PC-3 (cell line): ENCODE measurements around the gene ZNF14. TPM values are rescaled to one million over a fixed set of nuclear protein-coding genes. Genes with fewer than 3 reads are reported as not detected.
"Not testable (repeated sequence)": the region's sequence is repeated elsewhere in the genome, so short reads cannot be mapped to it uniquely, and the experiment has no call there.

Experiments used
- ATAC-seq: fragments of 200-7000 bp; cut with Tn5 transposase; 2 replicates; pipeline ENCODE4 v1.9.1; 2020; ENCODE audit warnings: mild to moderate bottlenecking, moderate library complexity
- BruUV-seq: library from RNA; stranded (reverse); fragments of 400-500 nt; replicated peaks from 2 replicates; lab custom pipeline; 2021; lab: Mats Ljungman, UMichigan
- CTCF ChIA-PET: fragments of 300-600 bp; sonication (Branson Sonifier 250); formaldehyde crosslinking; loops from one replicate; lab custom pipeline; 2022; ENCODE audit warnings: antibody characterized with exemption; lab: Charles Lee
- POLR2A ChIA-PET: fragments of 300-600 bp; sonication (Branson Sonifier 250); formaldehyde crosslinking; loops from one replicate; lab custom pipeline; 2022; ENCODE audit warnings: antibody characterized with exemption; ENCODE audit not compliant: unreplicated experiment; lab: Charles Lee
- DNase-seq: peaks from one replicate; pipeline ENCODE4 v3.0.0-alpha.2; 2015
- H2AFZ ChIP-seq: fragments of 300-600 bp; sonication (generic); 2 replicates; pipeline ENCODE4 v1.6.0; 2016; ENCODE audit warnings: antibody characterized with exemption, low read length
- H3F3A ChIP-seq: fragments of 300-600 bp; sonication (generic); one replicate; pipeline ENCODE4 v1.6.0; 2017; ENCODE audit warnings: antibody characterized with exemption, low read length, control low read depth, mild to moderate bottlenecking; ENCODE audit not compliant: unreplicated experiment
- H3K27ac ChIP-seq: fragments of 300-600 bp; sonication (generic); 2 replicates; pipeline ENCODE4 v1.5.1; 2016; ENCODE audit warnings: mild to moderate bottlenecking, low read length
- H3K27me3 ChIP-seq: fragments of 300-600 bp; sonication (generic); 2 replicates; pipeline ENCODE4 v1.6.1; 2016; ENCODE audit warnings: low read length, mixed read lengths
- H3K36me3 ChIP-seq: fragments of 300-600 bp; sonication (generic); 2 replicates; pipeline ENCODE4 v1.6.1; 2016; ENCODE audit warnings: low read depth, mixed run types, low read length, mixed read lengths
- H3K4me1 ChIP-seq: fragments of 300-600 bp; sonication (generic); 2 replicates; pipeline ENCODE4 v1.5.1; 2016; ENCODE audit warnings: low read length; ENCODE audit not compliant: insufficient read depth
- H3K4me2 ChIP-seq: fragments of 300-600 bp; sonication (generic); 2 replicates; pipeline ENCODE4 v1.6.0; 2016; ENCODE audit warnings: low read length
- H3K4me3 ChIP-seq: fragments of 300-600 bp; sonication (generic); 2 replicates; pipeline ENCODE4 v1.5.1; 2016; ENCODE audit warnings: mild to moderate bottlenecking, low read length, mixed read lengths
- H3K79me2 ChIP-seq: fragments of 300-600 bp; sonication (generic); 2 replicates; pipeline ENCODE4 v1.6.1; 2017; ENCODE audit warnings: low read length, mixed read lengths
- H3K9ac ChIP-seq: fragments of 300-600 bp; sonication (generic); 2 replicates; pipeline ENCODE4 v1.6.0; 2016; ENCODE audit warnings: mild to moderate bottlenecking, low read length
- H3K9me2 ChIP-seq: fragments of 300-600 bp; sonication (generic); replicated peaks from 2 replicates; pipeline ENCODE4 v1.6.1; 2016; ENCODE audit warnings: mixed run types, low read length, mixed read lengths
- H3K9me3 ChIP-seq: fragments of 300-600 bp; sonication (generic); 2 replicates; pipeline ENCODE4 v1.6.1; 2016; ENCODE audit warnings: low read length, mixed read lengths
- H4K20me1 ChIP-seq: fragments of 300-600 bp; sonication (generic); 2 replicates; pipeline ENCODE4 v1.6.1; 2016; ENCODE audit warnings: low read length, mixed read lengths
- EZH2 ChIP-seq: fragments of 300-600 bp; sonication (generic); IDR thresholded peaks from one replicate; pipeline ENCODE4 v1.6.1; 2017; ENCODE audit warnings: antibody characterized with exemption, mild to moderate bottlenecking, low read length; ENCODE audit not compliant: unreplicated experiment
- EZH2phosphoT487 ChIP-seq: fragments of 300-600 bp; sonication (generic); IDR thresholded peaks from 2 replicates; pipeline ENCODE4 v1.6.1; 2018; ENCODE audit warnings: mild to moderate bottlenecking, antibody characterized with exemption, low read length, borderline replicate concordance
- intact Hi-C: fragments of 100-400 bp; cut with micrococcal nuclease; formaldehyde crosslinking; loops from 2 replicates; pipeline ENCODE4 v1.9.0; 2023
- total RNA-seq: library from RNA; depleted of rRNA; stranded (reverse); fragments of >200 nt; gene quantifications from 2 replicates; pipeline ENCODE4 v1.2.3, GENCODE V29; 2014
- TF ChIP-seq, protein P1 (sequence below): fragments of 300-600 bp; sonication (generic); conservative IDR thresholded peaks from 2 replicates; pipeline ENCODE4 v1.5.1; 2017; ENCODE audit warnings: antibody characterized with exemption, low read depth, mild to moderate bottlenecking, low read length

The ZNF14 gene
- total RNA-seq, 1 experiment from 2014 or later, result 3.0 TPM

DNA sequence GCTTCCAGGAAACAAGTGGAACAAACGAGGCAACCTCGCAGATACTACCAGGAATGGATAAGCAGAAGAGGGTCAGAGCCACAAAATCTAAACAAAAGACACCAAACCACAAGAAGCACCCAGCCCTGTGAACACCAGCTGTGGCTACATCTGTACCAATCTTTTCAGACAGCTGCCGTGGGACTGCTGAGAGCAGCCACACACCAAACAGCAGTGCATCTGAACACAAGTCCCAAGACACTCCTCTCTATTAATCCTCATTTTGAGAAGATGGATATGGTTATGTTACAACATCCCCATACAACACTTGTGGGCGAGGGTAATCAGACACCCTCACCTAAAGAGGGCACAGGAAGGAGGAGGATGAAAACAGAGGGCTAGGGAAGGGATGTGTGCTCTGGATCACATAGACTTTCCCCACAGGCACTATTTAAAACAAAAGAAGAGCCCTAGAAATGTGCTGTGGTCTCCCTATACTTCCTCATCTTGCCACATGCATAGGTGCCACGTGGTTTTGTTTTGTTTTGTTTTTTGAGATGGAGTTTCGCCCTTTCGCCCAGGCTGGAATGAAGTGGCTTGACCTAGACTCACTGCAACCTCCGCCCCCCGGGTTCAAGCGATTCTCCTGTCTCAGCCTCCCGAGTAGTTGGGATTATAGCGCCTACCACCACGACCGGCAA is 41.6 kb upstream of the ZNF14 start:
- Histone ChIP-seq H3K9me3 (peaks cover 22% of the 10 kb centered on the region), H3K9me2 (no peaks in the 10 kb centered on the region), H3K4me1 (peaks cover 13% of the 10 kb centered on the region), H3K27ac (no peak overlapping the region), H3K79me2 (peaks cover 25% of the 10 kb centered on the region), H3K27me3 (no peaks in the 10 kb centered on the region), H2AFZ (no peak overlapping the region), H3K9ac (no peak overlapping the region), H4K20me1 (no peaks in the 10 kb centered on the region), H3F3A (no peaks in the 10 kb centered on the region), H3K4me2 (no peak overlapping the region), H3K36me3 (peaks cover 21% of the 10 kb centered on the region), H3K4me3 (no peak overlapping the region)
- POLR2A ChIA-PET, result no interaction called here
- DNase-seq (no peak), ATAC-seq (no peak)
- TF ChIP-seq EZH2, result no peak
- TF ChIP-seq EZH2phosphoT487, result no peak
- TF ChIP-seq, protein P1, sequence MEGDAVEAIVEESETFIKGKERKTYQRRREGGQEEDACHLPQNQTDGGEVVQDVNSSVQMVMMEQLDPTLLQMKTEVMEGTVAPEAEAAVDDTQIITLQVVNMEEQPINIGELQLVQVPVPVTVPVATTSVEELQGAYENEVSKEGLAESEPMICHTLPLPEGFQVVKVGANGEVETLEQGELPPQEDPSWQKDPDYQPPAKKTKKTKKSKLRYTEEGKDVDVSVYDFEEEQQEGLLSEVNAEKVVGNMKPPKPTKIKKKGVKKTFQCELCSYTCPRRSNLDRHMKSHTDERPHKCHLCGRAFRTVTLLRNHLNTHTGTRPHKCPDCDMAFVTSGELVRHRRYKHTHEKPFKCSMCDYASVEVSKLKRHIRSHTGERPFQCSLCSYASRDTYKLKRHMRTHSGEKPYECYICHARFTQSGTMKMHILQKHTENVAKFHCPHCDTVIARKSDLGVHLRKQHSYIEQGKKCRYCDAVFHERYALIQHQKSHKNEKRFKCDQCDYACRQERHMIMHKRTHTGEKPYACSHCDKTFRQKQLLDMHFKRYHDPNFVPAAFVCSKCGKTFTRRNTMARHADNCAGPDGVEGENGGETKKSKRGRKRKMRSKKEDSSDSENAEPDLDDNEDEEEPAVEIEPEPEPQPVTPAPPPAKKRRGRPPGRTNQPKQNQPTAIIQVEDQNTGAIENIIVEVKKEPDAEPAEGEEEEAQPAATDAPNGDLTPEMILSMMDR, result no peak
- intact Hi-C loops, result no loop called here
- CTCF ChIA-PET, result no interaction called here
- BruUV-seq, result no TSS peak

DNA sequence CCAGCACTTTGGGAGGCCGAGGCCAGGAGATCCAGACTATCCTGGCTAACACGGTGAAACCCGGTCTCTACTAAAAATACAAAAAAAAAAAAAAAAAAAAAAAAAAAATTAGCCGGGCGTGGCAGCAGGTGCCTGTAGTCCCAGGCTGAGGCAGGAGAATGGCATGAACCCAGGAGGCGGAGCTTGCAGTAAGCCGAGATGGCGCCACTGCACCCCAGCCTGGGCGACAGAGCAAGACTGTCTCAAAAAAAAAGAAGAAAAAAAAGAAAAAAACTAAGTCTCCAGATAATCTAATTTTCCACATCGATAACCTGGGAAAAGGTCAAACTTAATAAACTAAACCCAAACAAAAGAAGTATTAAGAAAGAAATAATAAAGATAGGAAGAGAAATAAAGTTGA is 39.1 kb upstream of the ZNF14 start:
- H3K9me3 ChIP-seq, BruUV-seq, H3K27ac ChIP-seq, DNase-seq, H4K20me1 ChIP-seq, H3K4me1 ChIP-seq, ATAC-seq, H3K79me2 ChIP-seq, H3K36me3 ChIP-seq, H3F3A ChIP-seq, H3K4me2 ChIP-seq, H3K27me3 ChIP-seq, POLR2A ChIA-PET, intact Hi-C loops, H2AFZ ChIP-seq, H3K4me3 ChIP-seq, CTCF ChIA-PET, H3K9ac ChIP-seq, H3K9me2 ChIP-seq: not testable (repeated sequence)

DNA sequence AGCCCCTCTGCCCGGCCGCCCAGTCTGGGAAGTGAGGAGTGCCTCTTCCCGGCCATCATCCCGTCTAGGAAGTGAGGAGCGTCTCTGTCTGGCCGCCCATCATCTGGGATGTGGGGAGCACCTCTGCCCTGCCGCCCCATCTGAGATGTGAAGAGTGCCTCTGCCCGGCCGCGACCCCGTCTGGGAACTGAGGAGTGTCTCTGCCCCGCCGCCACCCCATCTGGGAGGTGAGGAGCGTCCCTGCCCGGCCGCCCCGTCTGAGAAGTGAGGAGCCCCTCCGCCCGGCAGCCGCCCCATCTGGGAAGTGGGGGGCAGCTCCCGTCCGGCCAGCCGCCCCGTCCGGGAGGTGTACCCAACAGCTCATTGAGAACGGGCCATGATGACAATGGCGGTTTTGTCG is 37.1 kb upstream of the ZNF14 start:
- H3K4me1 ChIP-seq, intact Hi-C loops, H3K36me3 ChIP-seq, POLR2A ChIA-PET, H3K27me3 ChIP-seq, BruUV-seq, ATAC-seq, H3K9me2 ChIP-seq, H3K9ac ChIP-seq, H3K9me3 ChIP-seq, H3K27ac ChIP-seq, H4K20me1 ChIP-seq, H3K4me3 ChIP-seq, CTCF ChIA-PET, H3K79me2 ChIP-seq, H3K4me2 ChIP-seq, H3F3A ChIP-seq, H2AFZ ChIP-seq, DNase-seq: not testable (repeated sequence)

DNA sequence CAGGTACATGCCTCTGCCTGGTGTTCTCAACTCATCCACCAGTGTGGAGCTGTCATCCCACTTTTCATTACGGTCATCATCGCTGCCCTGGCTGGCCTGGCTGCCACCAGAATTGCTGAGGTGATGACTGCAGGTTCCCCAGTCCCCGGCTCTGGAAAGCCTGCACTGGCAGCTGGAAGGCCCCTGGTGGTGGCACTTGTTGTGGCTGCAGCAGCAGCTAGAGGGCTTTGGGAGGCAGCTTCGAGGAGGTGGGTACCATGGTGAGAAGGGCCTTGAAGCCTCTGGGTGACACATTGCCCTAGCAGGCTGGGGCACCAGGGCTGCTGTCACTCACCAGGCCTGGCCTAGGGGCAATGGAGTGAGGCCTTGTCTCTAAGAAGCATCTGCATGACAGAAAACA is 25.3 kb upstream of the ZNF14 start:
- no peaks in the 10 kb centered on the region for H3K4me1 ChIP-seq
- no peaks in the 10 kb centered on the region for H3K27me3 ChIP-seq
- H3K4me3 ChIP-seq, result no peak overlapping the region
- CTCF ChIA-PET, result no interaction called here
- no peaks in the 10 kb centered on the region for H4K20me1 ChIP-seq
- DNase-seq, result no peak
- no TSS peak for BruUV-seq
- no peak overlapping the region for H3K9ac ChIP-seq
- no peak overlapping the region for H2AFZ ChIP-seq
- no peaks in the 10 kb centered on the region for H3K9me3 ChIP-seq
- no peak for ATAC-seq
- H3K9me2 ChIP-seq, result no peaks in the 10 kb centered on the region
- no peaks in the 10 kb centered on the region for H3K36me3 ChIP-seq
- H3K79me2 ChIP-seq, result no peaks in the 10 kb centered on the region
- POLR2A ChIA-PET, result no interaction called here
- H3K4me2 ChIP-seq, result no peak overlapping the region
- no peaks in the 10 kb centered on the region for H3F3A ChIP-seq
- no peak overlapping the region for H3K27ac ChIP-seq
- intact Hi-C loops, result no loop called here
- no peak for TF ChIP-seq EZH2phosphoT487
- TF ChIP-seq, protein P1, result no peak
- TF ChIP-seq EZH2, result no peak
